Endometrium (tissue), 2 donors: Measurements from ENCODE around the gene NTSR1.

Source experiments
- FAIRE-seq: peaks from 2 replicates; lab custom pipeline; 2012; peaks lifted over from hg19 to GRCh38; lab: Jason Lieb, UNC
- donor health status: control.
- donor health status: control.

NTSR1 gene

DNA sequence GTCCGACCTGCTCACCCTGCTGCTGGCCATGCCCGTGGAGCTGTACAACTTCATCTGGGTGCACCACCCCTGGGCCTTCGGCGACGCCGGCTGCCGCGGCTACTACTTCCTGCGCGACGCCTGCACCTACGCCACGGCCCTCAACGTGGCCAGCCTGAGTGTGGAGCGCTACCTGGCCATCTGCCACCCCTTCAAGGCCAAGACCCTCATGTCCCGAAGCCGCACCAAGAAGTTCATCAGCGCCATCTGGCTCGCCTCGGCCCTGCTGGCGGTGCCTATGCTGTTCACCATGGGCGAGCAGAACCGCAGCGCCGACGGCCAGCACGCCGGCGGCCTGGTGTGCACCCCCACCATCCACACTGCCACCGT, 885 bp downstream of the NTSR1 start:
- FAIRE-seq, result no peak

- FAIRE-seq, result no peak
Measured at GRCh38 chr20:62710221-62710885, 1.7 kb downstream of the NTSR1 start.

DNA sequence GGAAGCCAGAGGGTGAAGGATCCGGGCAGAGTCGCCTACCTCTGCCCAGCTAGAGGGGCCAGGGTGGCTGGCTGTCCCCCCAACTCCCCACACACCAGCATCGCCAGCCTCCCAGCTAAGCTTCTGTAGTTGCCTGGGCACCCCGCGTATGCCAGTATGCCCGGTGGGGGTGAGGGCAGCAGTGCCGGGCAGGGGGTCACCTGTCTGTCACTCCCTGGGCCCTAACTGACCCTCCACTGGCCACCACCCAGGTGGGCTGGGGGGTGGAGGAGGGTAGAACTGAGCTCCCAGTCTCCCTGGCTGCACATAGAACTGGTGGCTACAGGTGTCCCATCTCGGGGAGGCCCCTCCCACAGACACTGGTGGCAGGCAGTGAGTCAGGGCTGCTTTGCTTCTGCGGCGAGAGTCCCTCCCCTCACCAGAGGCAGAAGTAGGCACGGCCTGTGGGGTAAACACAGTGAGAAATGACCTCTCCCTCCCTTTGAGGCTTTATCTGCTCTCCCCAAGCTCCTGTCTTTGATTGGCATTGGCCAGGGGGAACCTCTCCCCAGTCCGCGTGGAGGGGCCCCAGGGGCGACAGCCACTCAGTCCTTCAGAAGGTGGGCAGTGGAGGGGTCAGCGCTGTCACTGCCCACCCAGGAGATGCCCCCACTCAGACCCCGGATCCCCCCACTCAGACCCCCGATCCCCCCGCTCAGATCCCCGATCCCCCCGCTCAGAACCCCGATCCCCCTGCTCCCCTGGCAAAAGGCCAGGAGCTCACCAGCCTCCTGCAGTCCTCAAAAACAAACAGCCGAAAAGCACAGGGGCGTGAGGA, 2.5 kb downstream of the NTSR1 start:
- no peak for FAIRE-seq

- no peak for FAIRE-seq
Measured at GRCh38 chr20:62711703-62712101, 3.1 kb downstream of the NTSR1 start.

DNA sequence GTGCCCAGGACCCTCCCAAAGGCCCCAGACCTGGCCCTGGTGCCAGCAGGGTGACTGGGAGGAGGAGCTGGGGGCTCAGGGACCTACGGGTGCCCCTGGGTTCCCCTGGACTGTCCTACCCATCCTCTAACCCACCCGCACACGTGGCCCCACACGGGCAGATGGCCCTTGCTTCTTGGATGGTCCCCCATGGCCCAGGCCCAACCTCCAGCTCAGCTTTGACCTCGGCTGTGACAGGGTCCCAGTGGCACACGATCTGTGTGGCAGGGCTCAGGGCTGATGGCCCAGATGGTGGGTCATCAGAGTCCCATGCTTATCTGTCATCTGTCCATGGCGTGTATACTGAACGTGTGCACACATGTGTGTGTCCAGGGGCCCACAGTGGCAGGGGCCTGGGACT, 4.0 kb downstream of the NTSR1 start:
- FAIRE-seq, result no peak

GRCh38 chr20:62714006-62714405, 5.4 kb downstream of the NTSR1 start:
- FAIRE-seq, result no peak

DNA sequence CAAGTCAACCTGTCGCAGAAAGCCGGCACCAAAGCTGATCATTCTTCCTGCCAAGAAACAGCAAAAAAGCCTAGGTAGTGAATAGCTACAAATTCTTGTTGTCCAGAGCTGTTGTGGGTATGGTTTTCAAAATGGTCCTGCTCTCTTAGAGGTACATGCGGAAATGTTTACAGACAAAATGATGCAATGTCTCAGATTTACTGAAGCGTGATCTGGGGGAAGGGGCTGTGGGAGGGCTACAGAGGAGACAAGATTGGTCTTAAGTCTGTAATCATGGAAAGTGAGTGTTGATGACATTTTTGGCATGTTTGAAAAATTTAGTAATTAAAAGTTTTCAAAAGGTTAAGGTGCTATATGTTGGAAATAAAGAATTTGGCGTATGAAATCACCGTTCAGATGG, 6.2 kb downstream of the NTSR1 start:
- FAIRE-seq, result no peak

DNA sequence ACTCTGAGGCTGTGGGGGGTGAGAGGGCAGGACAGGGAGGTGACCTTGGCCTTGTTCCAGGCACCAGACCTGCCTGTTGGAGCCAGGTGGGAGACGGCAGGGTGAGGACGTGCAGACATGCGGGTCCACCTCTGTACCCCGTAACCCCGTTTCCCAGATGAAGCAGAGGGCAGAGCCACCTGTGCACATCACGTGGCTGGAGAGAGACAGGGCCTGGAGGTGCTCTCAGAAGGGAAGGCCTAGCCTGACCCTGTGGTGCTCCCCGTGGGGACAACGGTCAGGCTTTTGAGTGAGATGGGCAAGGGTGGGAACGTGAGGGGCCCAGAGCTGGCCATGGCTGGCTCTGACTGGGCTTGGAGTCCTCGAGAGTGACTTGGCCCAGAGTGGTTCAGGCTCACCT, 6.6 kb downstream of the NTSR1 start:
- FAIRE-seq, result no peak

DNA sequence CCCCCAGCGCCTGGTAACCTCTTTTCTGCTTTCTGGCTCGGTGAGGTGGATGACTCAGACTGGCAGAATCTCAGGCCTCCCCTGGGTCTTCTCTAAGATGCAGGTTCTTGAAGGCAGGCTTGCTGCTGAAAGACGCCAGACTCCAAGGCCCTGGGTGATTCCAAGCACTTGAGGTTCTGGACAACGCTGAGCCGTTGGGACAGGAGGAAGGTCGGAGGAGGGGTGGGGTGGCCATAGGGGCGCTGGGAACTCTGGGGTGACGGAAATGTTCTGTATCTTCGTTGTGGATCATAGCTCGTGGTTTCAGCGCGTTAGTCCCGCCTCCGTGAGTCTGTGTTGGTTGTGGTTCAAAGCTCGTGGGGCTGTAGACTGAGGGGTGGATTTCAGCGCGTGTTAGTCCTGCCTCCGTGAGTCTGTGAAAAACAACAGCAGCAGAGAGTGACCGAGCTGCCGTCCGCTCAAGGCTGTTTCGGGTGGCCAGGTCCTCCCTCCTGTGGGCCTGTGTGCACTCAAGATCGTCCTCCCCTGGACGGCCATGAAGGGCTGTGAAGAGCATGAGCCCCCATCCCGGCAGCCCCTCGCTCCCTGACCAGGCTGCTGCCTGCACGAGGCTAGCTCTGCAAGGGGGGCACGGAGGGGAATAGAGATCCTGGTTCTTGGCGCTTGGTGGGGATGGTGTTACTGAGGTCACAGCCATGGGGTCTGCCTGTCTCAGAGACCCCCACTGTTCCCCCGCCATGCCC, 7.7 kb downstream of the NTSR1 start:
- FAIRE-seq, result no peak

GRCh38 chr20:62716941-62717310, 8.3 kb downstream of the NTSR1 start:
- no peak for FAIRE-seq

DNA sequence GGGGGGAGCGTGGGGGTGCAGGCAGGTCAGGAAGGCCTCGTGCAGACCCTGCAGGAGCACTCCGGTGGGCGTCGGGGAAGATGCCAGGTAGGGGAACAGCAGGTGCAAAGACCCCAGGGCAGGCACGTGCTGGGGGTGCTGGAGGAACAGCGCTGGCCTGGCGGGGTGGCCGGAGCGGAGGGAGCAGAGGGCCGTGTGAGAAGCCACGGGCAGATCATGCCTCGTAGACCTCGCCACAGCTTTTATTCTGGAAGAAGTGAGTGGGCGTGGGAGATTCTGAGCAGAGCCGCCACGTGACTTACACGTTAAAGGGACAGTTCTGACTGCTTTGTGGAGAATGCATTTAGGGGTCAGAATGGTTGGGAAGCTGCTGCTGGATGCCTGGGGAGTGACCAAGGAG, 9.3 kb downstream of the NTSR1 start:
- no peak for FAIRE-seq

- FAIRE-seq, result no peak
Measured at GRCh38 chr20:62718546-62718945, 9.9 kb downstream of the NTSR1 start.

GRCh38 chr20:62719250-62719935, 10.8 kb downstream of the NTSR1 start:
- FAIRE-seq, result no peak

- no peak for FAIRE-seq
Measured at GRCh38 chr20:62721511-62722370, 13.1 kb downstream of the NTSR1 start.

- no peak for FAIRE-seq
Measured at GRCh38 chr20:62722627-62723026, 14.0 kb downstream of the NTSR1 start.

DNA sequence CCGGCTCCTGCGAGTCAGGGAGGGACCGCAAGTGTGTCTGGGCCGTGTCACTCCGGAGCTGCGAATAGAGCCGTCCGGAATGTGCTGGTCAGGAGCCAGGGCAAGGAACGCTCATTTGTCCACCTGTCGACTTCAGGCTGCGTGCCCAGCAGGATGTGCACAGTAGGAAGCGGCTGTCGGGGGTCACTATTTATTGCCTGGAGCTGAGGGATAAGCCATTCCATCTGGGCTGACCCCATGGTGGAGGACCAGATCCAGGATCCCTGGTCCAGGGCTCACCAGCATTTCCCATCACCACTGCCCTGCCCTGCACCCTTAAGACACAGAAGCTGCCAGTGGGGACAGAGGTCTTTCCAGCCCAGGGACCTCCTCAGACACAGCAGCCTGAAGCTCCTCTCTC, 14.7 kb downstream of the NTSR1 start:
- FAIRE-seq, result no peak

- FAIRE-seq, result no peak
Measured at GRCh38 chr20:62723768-62724450, 15.3 kb downstream of the NTSR1 start.

- FAIRE-seq, result no peak
Measured at GRCh38 chr20:62724692-62725595, 16.3 kb downstream of the NTSR1 start.

DNA sequence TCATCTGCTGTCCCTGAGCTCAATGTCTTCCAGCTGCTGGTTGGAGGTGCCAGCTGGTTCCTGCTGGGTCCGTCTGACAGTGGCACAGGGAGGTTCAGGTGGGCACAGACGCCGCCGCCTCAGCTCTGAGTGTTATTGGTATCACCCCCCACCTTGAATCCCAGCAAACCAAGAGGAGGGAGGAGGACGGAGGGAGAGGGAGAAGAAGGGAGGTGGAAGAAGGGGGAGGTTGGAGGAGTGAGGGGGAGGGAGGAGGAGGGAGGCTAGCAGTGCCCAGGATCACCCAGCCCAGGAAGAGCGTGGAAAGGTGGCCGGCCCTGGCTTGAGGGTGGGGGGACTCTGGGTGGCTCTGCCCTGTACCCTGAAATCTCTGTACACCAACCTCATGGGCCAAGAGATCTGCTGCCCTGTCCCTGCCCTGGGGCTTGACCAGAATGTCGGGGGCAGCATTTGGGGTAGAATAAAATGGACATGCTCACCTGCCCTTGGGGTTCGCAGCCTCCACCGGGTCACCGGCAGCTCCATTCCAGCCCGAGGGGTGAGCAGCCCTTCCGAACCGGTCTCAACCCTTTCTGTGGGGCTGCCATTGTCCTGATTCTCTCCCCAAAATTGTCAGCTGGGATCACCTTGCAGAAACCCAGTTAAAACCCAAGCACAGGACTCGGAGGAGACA, 17.1 kb downstream of the NTSR1 start:
- FAIRE-seq, result no peak
